Measurements from ENCODE around the gene RCE1.

RCE1 gene

GRCh38 chr11:66847461-66848232 lies 4.4 kb downstream of the RCE1 start:
- Mint-ChIP-seq H3K4me1 (peaks cover 18% of the 10 kb centered on the region), H3K36me3 (ENCODE audit: low read depth) (peaks cover 6% of the 10 kb centered on the region), H3K4me3 (no peak overlapping the region), H3K27ac (no peak overlapping the region), H3K9me3 (no peaks in the 10 kb centered on the region), H3K27me3 (ENCODE audit: low read depth, poor library complexity) (no peaks in the 10 kb centered on the region)
- no peak for TF ChIP-seq CTCF (IDR thresholded peaks at IDR 0.05)
- no peak for DNase-seq

- Mint-ChIP-seq H3K36me3 (ENCODE audit: low read depth) (peaks cover 6% of the 10 kb centered on the region), H3K27me3 (ENCODE audit: low read depth, poor library complexity) (no peaks in the 10 kb centered on the region), H3K4me1 (peaks cover 15% of the 10 kb centered on the region), H3K9me3 (no peaks in the 10 kb centered on the region), H3K27ac (no peak overlapping the region), H3K4me3 (no peak overlapping the region)
- no peak for TF ChIP-seq CTCF (IDR thresholded peaks at IDR 0.05)
- no peak for DNase-seq
Measured at GRCh38 chr11:66848671-66849500, 5.6 kb downstream of the RCE1 start.

GRCh38 chr11:66849501-66850234 lies 6.4 kb downstream of the RCE1 start:
- H3K27me3 Mint-ChIP-seq (ENCODE audit: low read depth, poor library complexity), result no peaks in the 10 kb centered on the region
- peaks cover 6% of the 10 kb centered on the region for H3K36me3 Mint-ChIP-seq (ENCODE audit: low read depth)
- DNase-seq, result no peak
- H3K4me1 Mint-ChIP-seq, result peaks cover 10% of the 10 kb centered on the region
- no peaks in the 10 kb centered on the region for H3K9me3 Mint-ChIP-seq
- H3K27ac Mint-ChIP-seq, result no peak overlapping the region
- TF ChIP-seq CTCF (IDR thresholded peaks at IDR 0.05), result no peak
- H3K4me3 Mint-ChIP-seq, result no peak overlapping the region

GRCh38 chr11:66850235-66850587 lies 7.0 kb downstream of the RCE1 start:
- Mint-ChIP-seq H3K27me3 (ENCODE audit: low read depth, poor library complexity) (no peaks in the 10 kb centered on the region), H3K4me1 (peaks cover 10% of the 10 kb centered on the region), H3K9me3 (no peaks in the 10 kb centered on the region), H3K27ac (no peak overlapping the region), H3K4me3 (no peak overlapping the region), H3K36me3 (ENCODE audit: low read depth) (peaks cover 3% of the 10 kb centered on the region)
- no peak for DNase-seq
- TF ChIP-seq CTCF (IDR thresholded peaks at IDR 0.05), result no peak

- H3K4me3 Mint-ChIP-seq, result no peak overlapping the region
- H3K4me1 Mint-ChIP-seq, result peaks cover 13% of the 10 kb centered on the region
- H3K9me3 Mint-ChIP-seq, result no peaks in the 10 kb centered on the region
Measured at GRCh38 chr11:66850588-66851238, 7.5 kb downstream of the RCE1 start.

More at GRCh38 chr11:66850588-66851238, 7.5 kb downstream of the RCE1 start:
- H3K27me3 Mint-ChIP-seq (ENCODE audit: low read depth, poor library complexity), result no peaks in the 10 kb centered on the region
- H3K27ac Mint-ChIP-seq, result no peak overlapping the region
- no peak for TF ChIP-seq CTCF (IDR thresholded peaks at IDR 0.05)
- no peak for DNase-seq
- H3K36me3 Mint-ChIP-seq (ENCODE audit: low read depth), result no peaks in the 10 kb centered on the region
